ENCODE measurements around the gene SDK2. TPM values are rescaled to one million over a fixed set of nuclear protein-coding genes. Genes with fewer than 3 reads are reported as not detected.

The SDK2 gene
- total and polyA plus RNA-seq, 3 experiments from 2014 or later = 0.35 to 0.54 (median 0.44) TPM

GRCh38 chr17:73643852-73644144 is 447 bp downstream of the SDK2 start:
- peaks cover 31 to 55% of the 10 kb centered on the region in 2 donors for H3K27me3 Mint-ChIP-seq
- POLR2A ChIA-PET = no interaction called here

GRCh38 chr17:73643001-73643851 is 1.0 kb downstream of the SDK2 start:
- no peaks in the 10 kb centered on the region for H3K9me3 ChIP-seq (ENCODE audit: low read length)
- no peaks in the 10 kb centered on the region for H3K36me3 ChIP-seq (ENCODE audit: insufficient read depth, low read length)
- Mint-ChIP-seq H3K4me3 (peak overlapping the region in 6 of 7 donors; percentile 38 to 84 (median 66)), H3K27me3 (peaks cover 31 to 59% of the 10 kb centered on the region in 2 donors), H3K27ac (no peak overlapping the region), H3K36me3 (no peaks in the 10 kb centered on the region), H3K9me3 (no peaks in the 10 kb centered on the region), H3K4me1 (peaks cover 10 to 27% (median 12%) of the 10 kb centered on the region in 3 donors)
- DNase-seq = peak in 1 of 5 donors; percentile 29
- ChIA-PET POLR2A (no interaction called here), CTCF (interaction anchor here (1.8 kb wide), 1 partner anchor 11 kb away, joined by 6 read pairs; no protein-coding TSS in a partner anchor)
- no peaks in the 10 kb centered on the region for H3K27me3 ChIP-seq (ENCODE audit: insufficient read depth, low read length, poor library complexity, severe bottlenecking)
- peaks cover 12% of the 10 kb centered on the region for H3K4me1 ChIP-seq (ENCODE audit: insufficient read depth, low read length)
- H3K27ac ChIP-seq (ENCODE audit: low read depth, low read length) = no peak overlapping the region
- peak overlapping the region; percentile 22 for H3K4me3 ChIP-seq (ENCODE audit: low read length)

More at GRCh38 chr17:73643852-73644144, 447 bp downstream of the SDK2 start:
- no peaks in the 10 kb centered on the region for H3K36me3 ChIP-seq (ENCODE audit: insufficient read depth, low read length)
- H3K4me1 ChIP-seq (ENCODE audit: insufficient read depth, low read length) = peaks cover 12% of the 10 kb centered on the region
- Mint-ChIP-seq H3K9me3 (no peaks in the 10 kb centered on the region), H3K27ac (no peak overlapping the region), H3K4me1 (peaks cover 10 to 27% (median 12%) of the 10 kb centered on the region in 3 donors), H3K4me3 (peak overlapping the region; percentile 72 to 90 (median 80)), H3K36me3 (no peaks in the 10 kb centered on the region)
- DNase-seq = no peak
- CTCF ChIA-PET = interaction anchor here (1.8 kb wide), 1 partner anchor 11 kb away, joined by 6 read pairs; no protein-coding TSS in a partner anchor
- H3K27ac ChIP-seq (ENCODE audit: low read depth, low read length) = no peak overlapping the region
- peak overlapping the region; percentile 22 for H3K4me3 ChIP-seq (ENCODE audit: low read length)
- H3K27me3 ChIP-seq (ENCODE audit: insufficient read depth, low read length, poor library complexity, severe bottlenecking) = no peaks in the 10 kb centered on the region
- H3K9me3 ChIP-seq (ENCODE audit: low read length) = no peaks in the 10 kb centered on the region

GRCh38 chr17:73642659-73643000 is 1.6 kb downstream of the SDK2 start:
- POLR2A ChIA-PET = no interaction called here
- DNase-seq = no peak
- CTCF ChIA-PET = interaction anchor here (1.8 kb wide), 1 partner anchor 10 kb away, joined by 6 read pairs; no protein-coding TSS in a partner anchor
- Histone ChIP-seq H3K27ac (ENCODE audit: low read depth, low read length) (no peak overlapping the region), H3K4me3 (ENCODE audit: low read length) (peak overlapping the region; percentile 22), H3K4me1 (ENCODE audit: insufficient read depth, low read length) (peaks cover 12% of the 10 kb centered on the region), H3K9me3 (ENCODE audit: low read length) (no peaks in the 10 kb centered on the region), H3K27me3 (ENCODE audit: insufficient read depth, low read length, poor library complexity, severe bottlenecking) (no peaks in the 10 kb centered on the region), H3K36me3 (ENCODE audit: insufficient read depth, low read length) (no peaks in the 10 kb centered on the region)
- no peaks in the 10 kb centered on the region for H3K36me3 Mint-ChIP-seq
- no peaks in the 10 kb centered on the region for H3K9me3 Mint-ChIP-seq
- H3K4me1 Mint-ChIP-seq = peaks cover 10 to 27% (median 12%) of the 10 kb centered on the region in 3 donors
- H3K27me3 Mint-ChIP-seq = peaks cover 33 to 55% of the 10 kb centered on the region in 2 donors
- no peak overlapping the region for H3K27ac Mint-ChIP-seq
- H3K4me3 Mint-ChIP-seq = peak overlapping the region in 6 of 7 donors; percentile 38 to 84 (median 63)

- Mint-ChIP-seq H3K27ac (peak overlapping the region in 2 of 8 donors; percentile 13 to 54), H3K9me3 (no peaks in the 10 kb centered on the region), H3K4me1 (peaks cover 10 to 27% (median 12%) of the 10 kb centered on the region in 3 donors), H3K4me3 (peak overlapping the region in 6 of 7 donors; percentile 3 to 63 (median 32)), H3K27me3 (peaks cover 28 to 49% of the 10 kb centered on the region in 2 donors), H3K36me3 (no peaks in the 10 kb centered on the region)
- no peak overlapping the region for H3K27ac ChIP-seq (ENCODE audit: low read depth, low read length)
- peaks cover 12% of the 10 kb centered on the region for H3K4me1 ChIP-seq (ENCODE audit: insufficient read depth, low read length)
- no peaks in the 10 kb centered on the region for H3K27me3 ChIP-seq (ENCODE audit: insufficient read depth, low read length, poor library complexity, severe bottlenecking)
- no peaks in the 10 kb centered on the region for H3K36me3 ChIP-seq (ENCODE audit: insufficient read depth, low read length)
- CTCF ChIA-PET = interaction anchor here (1.8 kb wide), 1 partner anchor 9 kb away, joined by 6 read pairs; no protein-coding TSS in a partner anchor
- DNase-seq = peak in 1 of 5 donors; percentile 23
- no peak overlapping the region for H3K4me3 ChIP-seq (ENCODE audit: low read length)
- no peaks in the 10 kb centered on the region for H3K9me3 ChIP-seq (ENCODE audit: low read length)
- POLR2A ChIA-PET = no interaction called here
Observed at GRCh38 chr17:73641826-73642600, 2.2 kb downstream of the SDK2 start.

- Mint-ChIP-seq H3K27me3 (peaks cover 17 to 38% of the 10 kb centered on the region in 2 donors), H3K27ac (peak overlapping the region in 1 of 8 donors; percentile 85), H3K36me3 (no peaks in the 10 kb centered on the region), H3K9me3 (no peaks in the 10 kb centered on the region), H3K4me3 (no peak overlapping the region), H3K4me1 (peaks cover 10 to 24% (median 12%) of the 10 kb centered on the region in 3 donors)
- Histone ChIP-seq H3K27ac (ENCODE audit: low read depth, low read length) (no peak overlapping the region), H3K36me3 (ENCODE audit: insufficient read depth, low read length) (no peaks in the 10 kb centered on the region), H3K4me1 (ENCODE audit: insufficient read depth, low read length) (peaks cover 12% of the 10 kb centered on the region), H3K27me3 (ENCODE audit: insufficient read depth, low read length, poor library complexity, severe bottlenecking) (no peaks in the 10 kb centered on the region), H3K9me3 (ENCODE audit: low read length) (no peaks in the 10 kb centered on the region), H3K4me3 (ENCODE audit: low read length) (no peak overlapping the region)
- DNase-seq = no peak
- POLR2A ChIA-PET = no interaction called here
- CTCF ChIA-PET = interaction anchor here (1.2 kb wide), 1 partner anchor 9 kb away, joined by 3 read pairs; no protein-coding TSS in a partner anchor
Observed at GRCh38 chr17:73640691-73641090, 3.6 kb downstream of the SDK2 start.

- Histone ChIP-seq H3K9me3 (ENCODE audit: low read length) (no peaks in the 10 kb centered on the region), H3K36me3 (ENCODE audit: insufficient read depth, low read length) (no peaks in the 10 kb centered on the region), H3K4me1 (ENCODE audit: insufficient read depth, low read length) (peaks cover 12% of the 10 kb centered on the region), H3K27ac (ENCODE audit: low read depth, low read length) (no peak overlapping the region), H3K27me3 (ENCODE audit: insufficient read depth, low read length, poor library complexity, severe bottlenecking) (no peaks in the 10 kb centered on the region), H3K4me3 (ENCODE audit: low read length) (no peak overlapping the region)
- no peak overlapping the region for H3K4me3 Mint-ChIP-seq
- no peaks in the 10 kb centered on the region for H3K9me3 Mint-ChIP-seq
- CTCF ChIA-PET = interaction anchor here (1.2 kb wide), 1 partner anchor 10 kb away, joined by 3 read pairs; no protein-coding TSS in a partner anchor
- H3K27ac Mint-ChIP-seq = no peak overlapping the region
- H3K27me3 Mint-ChIP-seq = peaks cover 14 to 38% of the 10 kb centered on the region in 2 donors
- DNase-seq = no peak
- POLR2A ChIA-PET = no interaction called here
- H3K4me1 Mint-ChIP-seq = peaks cover 10 to 24% (median 12%) of the 10 kb centered on the region in 3 donors
- H3K36me3 Mint-ChIP-seq = no peaks in the 10 kb centered on the region
Observed at GRCh38 chr17:73639932-73640331, 4.3 kb downstream of the SDK2 start.

GRCh38 chr17:73639322-73639721 is 4.9 kb downstream of the SDK2 start:
- Mint-ChIP-seq H3K4me3 (no peak overlapping the region), H3K4me1 (peaks cover 10 to 24% (median 12%) of the 10 kb centered on the region in 3 donors), H3K36me3 (no peaks in the 10 kb centered on the region), H3K9me3 (no peaks in the 10 kb centered on the region), H3K27me3 (peaks cover 14 to 38% of the 10 kb centered on the region in 2 donors), H3K27ac (no peak overlapping the region)
- Histone ChIP-seq H3K27me3 (ENCODE audit: insufficient read depth, low read length, poor library complexity, severe bottlenecking) (no peaks in the 10 kb centered on the region), H3K4me1 (ENCODE audit: insufficient read depth, low read length) (peaks cover 12% of the 10 kb centered on the region), H3K4me3 (ENCODE audit: low read length) (no peak overlapping the region), H3K9me3 (ENCODE audit: low read length) (no peaks in the 10 kb centered on the region), H3K27ac (ENCODE audit: low read depth, low read length) (no peak overlapping the region), H3K36me3 (ENCODE audit: insufficient read depth, low read length) (no peaks in the 10 kb centered on the region)
- DNase-seq = no peak
- ChIA-PET POLR2A (no interaction called here), CTCF (no interaction called here)

GRCh38 chr17:73638556-73638955 is 5.7 kb downstream of the SDK2 start:
- no peaks in the 10 kb centered on the region for H3K9me3 Mint-ChIP-seq
- Histone ChIP-seq H3K4me1 (ENCODE audit: insufficient read depth, low read length) (peaks cover 12% of the 10 kb centered on the region), H3K27me3 (ENCODE audit: insufficient read depth, low read length, poor library complexity, severe bottlenecking) (no peaks in the 10 kb centered on the region), H3K27ac (ENCODE audit: low read depth, low read length) (no peak overlapping the region), H3K9me3 (ENCODE audit: low read length) (no peaks in the 10 kb centered on the region), H3K36me3 (ENCODE audit: insufficient read depth, low read length) (no peaks in the 10 kb centered on the region), H3K4me3 (ENCODE audit: low read length) (no peak overlapping the region)
- peaks cover 12 to 34% of the 10 kb centered on the region in 2 donors for H3K27me3 Mint-ChIP-seq
- H3K4me1 Mint-ChIP-seq = peaks cover 8 to 18% (median 8%) of the 10 kb centered on the region in 3 donors
- CTCF ChIA-PET = no interaction called here
- no peaks in the 10 kb centered on the region for H3K36me3 Mint-ChIP-seq
- DNase-seq = no peak
- H3K4me3 Mint-ChIP-seq = no peak overlapping the region
- peak overlapping the region in 2 of 8 donors; percentile 34 to 51 for H3K27ac Mint-ChIP-seq
- POLR2A ChIA-PET = no interaction called here

All from CD8-positive, alpha-beta memory T cell (primary cell).